NCI-H82 (cell line): ENCODE data around the gene FBXL20.
A peak's percentile ranks its signal among the peaks of the same experiment; 100 is the strongest.
"Not testable (repeated sequence)": the region's sequence is repeated elsewhere in the genome, so short reads cannot be mapped to it uniquely, and the experiment has no call there.

Experiments
- DNase-seq: peaks from one replicate; lab custom pipeline; 2025; lab: John Stamatoyannopoulos, UW

FBXL20 gene

GRCh38 chr17:39380144-39380543 lies 21.3 kb downstream of the FBXL20 start:
- DNase-seq: no peak

GRCh38 chr17:39376434-39376833 lies 25.0 kb downstream of the FBXL20 start:
- DNase-seq: peak; percentile 31

- not testable (repeated sequence) for DNase-seq
These were observed 33.6 kb downstream of the FBXL20 start for GRCh38 chr17:39367805-39368204.

GRCh38 chr17:39365872-39366271 lies 35.6 kb downstream of the FBXL20 start:
- DNase-seq: no peak

GRCh38 chr17:39365242-39365641 lies 36.2 kb downstream of the FBXL20 start:
- DNase-seq: no peak

GRCh38 chr17:39364236-39365025 lies 37.0 kb downstream of the FBXL20 start:
- no peak for DNase-seq

GRCh38 chr17:39361064-39361463 lies 40.4 kb downstream of the FBXL20 start:
- no peak for DNase-seq

- DNase-seq: no peak
These were observed 40.9 kb downstream of the FBXL20 start for GRCh38 chr17:39360537-39360936.

GRCh38 chr17:39359994-39360393 lies 41.4 kb downstream of the FBXL20 start:
- no peak for DNase-seq

GRCh38 chr17:39357986-39358385 lies 43.4 kb downstream of the FBXL20 start:
- no peak for DNase-seq

- DNase-seq: no peak
These were observed 43.9 kb downstream of the FBXL20 start for GRCh38 chr17:39357488-39357887.

GRCh38 chr17:39352986-39353385 lies 48.4 kb downstream of the FBXL20 start:
- no peak for DNase-seq

- no peak for DNase-seq
These were observed 48.9 kb downstream of the FBXL20 start for GRCh38 chr17:39352511-39352910.

- no peak for DNase-seq
These were observed 49.9 kb downstream of the FBXL20 start for GRCh38 chr17:39351508-39351907.

GRCh38 chr17:39349246-39349645 lies 52.2 kb downstream of the FBXL20 start:
- DNase-seq: no peak

- DNase-seq: not testable (repeated sequence)
These were observed 54.6 kb downstream of the FBXL20 start for GRCh38 chr17:39346863-39347262.

- DNase-seq: no peak
These were observed 59.9 kb downstream of the FBXL20 start for GRCh38 chr17:39341541-39341940.

- no peak for DNase-seq
These were observed 60.7 kb downstream of the FBXL20 start for GRCh38 chr17:39340731-39341130.

GRCh38 chr17:39339272-39339671 lies 62.2 kb downstream of the FBXL20 start:
- DNase-seq: peak; percentile 19

- not testable (repeated sequence) for DNase-seq
These were observed 63.8 kb downstream of the FBXL20 start for GRCh38 chr17:39337649-39338048.

GRCh38 chr17:39335704-39336223 lies 65.7 kb downstream of the FBXL20 start:
- DNase-seq: peak; percentile 43

GRCh38 chr17:39334008-39334744 lies 67.2 kb downstream of the FBXL20 start:
- DNase-seq: not testable (repeated sequence)

- no peak for DNase-seq
These were observed 69.3 kb downstream of the FBXL20 start for GRCh38 chr17:39332092-39332491.
